ENCODE data around the gene CTIF. TPM values are rescaled to one million over a fixed set of nuclear protein-coding genes. Genes with fewer than 3 reads are reported as not detected.
A peak's percentile ranks its signal among the peaks of the same experiment; 100 is the strongest.

The CTIF gene
- total RNA-seq, 1 donor: 65.9 TPM

DNA sequence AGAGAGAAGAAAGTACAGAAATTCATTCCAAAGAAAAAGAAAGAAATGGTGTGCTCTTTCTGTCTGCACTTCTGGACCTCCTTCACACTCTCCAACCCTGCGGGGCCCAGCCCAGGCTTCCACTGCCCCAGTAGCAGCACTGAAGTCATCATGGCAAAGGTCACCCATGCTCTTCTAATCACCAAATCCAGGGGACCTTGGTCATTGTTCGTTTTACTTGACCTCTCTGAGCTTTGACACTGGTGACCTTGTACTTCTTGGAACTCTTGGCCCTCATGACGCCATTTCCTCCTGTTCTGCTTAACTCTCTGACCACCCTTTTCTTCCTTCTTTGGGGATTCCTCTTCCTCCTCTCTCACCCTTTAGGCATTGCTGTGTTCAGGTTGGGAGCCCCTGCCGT is 306.3 kb downstream of the CTIF start:
- H3K4me1 ChIP-seq (ENCODE audit: insufficient read depth, low read length): peaks cover 50% of the 10 kb centered on the region
- DNase-seq (ENCODE audit: insufficient read length, low spot score, missing footprints): no peak
- no peak overlapping the region for H3K27ac ChIP-seq (ENCODE audit: low read depth, low read length)

GRCh38 chr18:48846423-48846932 is 307.6 kb downstream of the CTIF start:
- H3K79me2 ChIP-seq (ENCODE audit: insufficient read depth, low read length): no peaks in the 10 kb centered on the region
- no peak overlapping the region for H3K4me3 ChIP-seq (ENCODE audit: insufficient read depth, low read length)
- H3K36me3 ChIP-seq (ENCODE audit: insufficient read depth, low read length): peaks cover 4% of the 10 kb centered on the region
- no peaks in the 10 kb centered on the region for H3K27me3 ChIP-seq (ENCODE audit: insufficient read depth, low read length)
- no peak overlapping the region for H2AFZ ChIP-seq (ENCODE audit: low read length)
- TF ChIP-seq, protein P1, sequence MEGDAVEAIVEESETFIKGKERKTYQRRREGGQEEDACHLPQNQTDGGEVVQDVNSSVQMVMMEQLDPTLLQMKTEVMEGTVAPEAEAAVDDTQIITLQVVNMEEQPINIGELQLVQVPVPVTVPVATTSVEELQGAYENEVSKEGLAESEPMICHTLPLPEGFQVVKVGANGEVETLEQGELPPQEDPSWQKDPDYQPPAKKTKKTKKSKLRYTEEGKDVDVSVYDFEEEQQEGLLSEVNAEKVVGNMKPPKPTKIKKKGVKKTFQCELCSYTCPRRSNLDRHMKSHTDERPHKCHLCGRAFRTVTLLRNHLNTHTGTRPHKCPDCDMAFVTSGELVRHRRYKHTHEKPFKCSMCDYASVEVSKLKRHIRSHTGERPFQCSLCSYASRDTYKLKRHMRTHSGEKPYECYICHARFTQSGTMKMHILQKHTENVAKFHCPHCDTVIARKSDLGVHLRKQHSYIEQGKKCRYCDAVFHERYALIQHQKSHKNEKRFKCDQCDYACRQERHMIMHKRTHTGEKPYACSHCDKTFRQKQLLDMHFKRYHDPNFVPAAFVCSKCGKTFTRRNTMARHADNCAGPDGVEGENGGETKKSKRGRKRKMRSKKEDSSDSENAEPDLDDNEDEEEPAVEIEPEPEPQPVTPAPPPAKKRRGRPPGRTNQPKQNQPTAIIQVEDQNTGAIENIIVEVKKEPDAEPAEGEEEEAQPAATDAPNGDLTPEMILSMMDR (IDR thresholded peaks at IDR 0.05; ENCODE audit: extremely low read depth, low read depth, low read length): no peak
- no peaks in the 10 kb centered on the region for H4K20me1 ChIP-seq (ENCODE audit: insufficient read depth, low read length)
- DNase-seq (ENCODE audit: insufficient read length, low spot score, missing footprints): no peak
- no peak overlapping the region for H3K27ac ChIP-seq (ENCODE audit: low read depth, low read length)
- peaks cover 52% of the 10 kb centered on the region for H3K4me1 ChIP-seq (ENCODE audit: insufficient read depth, low read length)
- H3K4me2 ChIP-seq (ENCODE audit: insufficient read depth, low read length): no peak overlapping the region
- no peaks in the 10 kb centered on the region for H3K9me3 ChIP-seq (ENCODE audit: low read depth, low read length)

More for the DNA sequence above, 306.3 kb downstream of the CTIF start:
- Histone ChIP-seq H3K36me3 (ENCODE audit: insufficient read depth, low read length) (peaks cover 4% of the 10 kb centered on the region), H3K9me3 (ENCODE audit: low read depth, low read length) (no peaks in the 10 kb centered on the region), H2AFZ (ENCODE audit: low read length) (no peak overlapping the region), H3K4me2 (ENCODE audit: insufficient read depth, low read length) (no peak overlapping the region), H3K27me3 (ENCODE audit: insufficient read depth, low read length) (no peaks in the 10 kb centered on the region), H3K4me3 (ENCODE audit: insufficient read depth, low read length) (no peak overlapping the region), H4K20me1 (ENCODE audit: insufficient read depth, low read length) (no peaks in the 10 kb centered on the region), H3K79me2 (ENCODE audit: insufficient read depth, low read length) (peaks cover under 1% of the 10 kb centered on the region)
- TF ChIP-seq, protein P1 (IDR thresholded peaks at IDR 0.05; ENCODE audit: extremely low read depth, low read depth, low read length): no peak

DNA sequence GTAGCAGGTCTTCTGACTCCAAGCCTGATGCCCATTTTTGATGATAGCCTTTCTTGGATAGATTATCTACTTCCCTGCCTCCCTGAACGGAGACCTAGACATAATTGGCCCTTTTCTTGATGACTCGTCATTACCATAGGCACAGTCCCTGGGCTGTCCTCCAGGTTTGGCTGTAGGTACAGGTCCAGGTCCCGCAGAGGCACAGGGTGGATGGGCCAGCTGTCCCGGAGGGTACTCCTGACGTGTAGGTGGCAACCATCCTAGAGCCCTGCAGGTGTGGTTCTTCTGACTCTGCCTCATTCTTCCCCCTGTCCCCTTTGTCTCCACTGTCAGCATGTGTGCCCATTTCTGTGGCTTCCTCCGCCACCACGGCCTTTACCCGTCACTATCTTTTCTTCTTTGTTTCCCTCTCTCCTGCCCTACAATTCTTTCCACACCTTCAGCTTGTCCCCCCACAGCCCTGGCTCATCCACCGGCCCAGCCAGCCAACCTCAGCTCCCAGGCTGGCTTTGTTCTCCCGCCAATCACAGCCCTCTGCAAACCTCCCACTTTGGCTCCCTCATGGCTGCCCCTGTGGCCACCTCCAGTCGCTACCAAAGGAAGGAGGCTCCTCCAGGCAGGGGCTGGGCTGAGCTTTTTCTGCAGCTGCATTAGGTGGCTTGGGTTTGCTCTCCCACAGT is 309.1 kb downstream of the CTIF start:
- no peak overlapping the region for H3K4me2 ChIP-seq (ENCODE audit: insufficient read depth, low read length)
- peak; percentile 62 for DNase-seq (ENCODE audit: insufficient read length, low spot score, missing footprints)
- H3K4me1 ChIP-seq (ENCODE audit: insufficient read depth, low read length): peaks cover 54% of the 10 kb centered on the region
- H3K4me3 ChIP-seq (ENCODE audit: insufficient read depth, low read length): no peak overlapping the region
- H3K27ac ChIP-seq (ENCODE audit: low read depth, low read length): peak overlapping the region; percentile 47
- H2AFZ ChIP-seq (ENCODE audit: low read length): no peak overlapping the region
- TF ChIP-seq, protein P1 (IDR thresholded peaks at IDR 0.05; ENCODE audit: extremely low read depth, low read depth, low read length): no peak
- peaks cover 4% of the 10 kb centered on the region for H3K36me3 ChIP-seq (ENCODE audit: insufficient read depth, low read length)
- no peaks in the 10 kb centered on the region for H3K79me2 ChIP-seq (ENCODE audit: insufficient read depth, low read length)
- H4K20me1 ChIP-seq (ENCODE audit: insufficient read depth, low read length): no peaks in the 10 kb centered on the region
- no peaks in the 10 kb centered on the region for H3K27me3 ChIP-seq (ENCODE audit: insufficient read depth, low read length)
- no peaks in the 10 kb centered on the region for H3K9me3 ChIP-seq (ENCODE audit: low read depth, low read length)

- Histone ChIP-seq H3K4me1 (ENCODE audit: insufficient read depth, low read length) (peaks cover 54% of the 10 kb centered on the region), H3K27me3 (ENCODE audit: insufficient read depth, low read length) (no peaks in the 10 kb centered on the region), H2AFZ (ENCODE audit: low read length) (no peak overlapping the region), H3K4me3 (ENCODE audit: insufficient read depth, low read length) (no peak overlapping the region), H3K79me2 (ENCODE audit: insufficient read depth, low read length) (no peaks in the 10 kb centered on the region), H3K27ac (ENCODE audit: low read depth, low read length) (peak overlapping the region; percentile 47), H4K20me1 (ENCODE audit: insufficient read depth, low read length) (no peaks in the 10 kb centered on the region), H3K4me2 (ENCODE audit: insufficient read depth, low read length) (peak overlapping the region; percentile 30), H3K9me3 (ENCODE audit: low read depth, low read length) (no peaks in the 10 kb centered on the region), H3K36me3 (ENCODE audit: insufficient read depth, low read length) (peaks cover 4% of the 10 kb centered on the region)
- TF ChIP-seq, protein P1 (IDR thresholded peaks at IDR 0.05; ENCODE audit: extremely low read depth, low read depth, low read length): no peak
- DNase-seq (ENCODE audit: insufficient read length, low spot score, missing footprints): peak; percentile 94
These were observed 309.9 kb downstream of the CTIF start for GRCh38 chr18:48848641-48849143.
